ENCODE results near the gene PLEKHA1. TPM values are rescaled to one million over a fixed set of nuclear protein-coding genes. Genes with fewer than 3 reads are reported as not detected.

Gene PLEKHA1
- total and polyA plus RNA-seq, 2 of the 4 experiments (the other 2 are of a cell fraction): 7.2 to 9.5 TPM

DNA sequence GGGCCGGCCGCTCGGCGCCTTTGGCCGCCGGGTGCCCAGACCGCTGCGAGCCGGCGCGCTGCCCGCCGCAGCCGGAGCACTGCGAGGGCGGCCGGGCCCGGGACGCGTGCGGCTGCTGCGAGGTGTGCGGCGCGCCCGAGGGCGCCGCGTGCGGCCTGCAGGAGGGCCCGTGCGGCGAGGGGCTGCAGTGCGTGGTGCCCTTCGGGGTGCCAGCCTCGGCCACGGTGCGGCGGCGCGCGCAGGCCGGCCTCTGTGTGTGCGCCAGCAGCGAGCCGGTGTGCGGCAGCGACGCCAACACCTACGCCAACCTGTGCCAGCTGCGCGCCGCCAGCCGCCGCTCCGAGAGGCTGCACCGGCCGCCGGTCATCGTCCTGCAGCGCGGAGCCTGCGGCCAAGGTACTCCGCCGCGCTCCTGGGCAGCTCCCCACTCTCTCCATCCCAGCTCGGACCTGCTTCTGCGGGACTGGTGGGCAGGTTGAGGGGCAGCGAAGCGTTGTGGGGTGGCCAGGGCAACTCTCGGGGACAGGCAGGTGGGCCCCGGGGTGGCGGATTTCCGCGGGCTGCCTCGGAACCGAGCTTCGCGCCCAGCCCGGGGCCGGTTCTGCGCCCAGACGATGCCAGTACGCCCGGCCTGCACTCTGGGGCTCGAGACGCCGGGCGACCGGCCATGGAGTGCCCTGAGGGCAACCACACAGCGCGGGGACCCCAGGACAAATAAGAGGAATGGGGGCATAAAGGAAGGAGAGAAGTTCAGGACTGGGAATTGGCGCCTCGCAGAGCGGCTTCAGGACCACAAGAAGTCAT, 87.4 kb downstream of the PLEKHA1 start:
- H2BK20ac ChIP-seq (ENCODE audit: low read depth, low read length): peak overlapping the region; percentile 9; the same call in 1 of the 2 replicates

More for the DNA sequence above, 87.4 kb downstream of the PLEKHA1 start:
- no peak for DNase-seq
- Histone ChIP-seq H3K9me3 (ENCODE audit: control insufficient read depth, insufficient read depth, low read length) (no peaks in the 10 kb centered on the region), H3K4me3 (ENCODE audit: insufficient read depth, low read depth, low read length) (peak overlapping the region; percentile 52), H4K20me1 (ENCODE audit: insufficient read depth, low read length) (peaks cover 7% of the 10 kb centered on the region; the same call in 1 of the 2 replicates), H3K36me3 (ENCODE audit: control insufficient read depth, insufficient read depth, low read length) (no peaks in the 10 kb centered on the region; the same call in 1 of the 2 replicates), H4K5ac (ENCODE audit: low read depth, low read length) (no peak overlapping the region), H2AK9ac (replicated peaks; ENCODE audit: low read depth, low read length, poor library complexity) (peak overlapping the region; percentile 83), H4K91ac (ENCODE audit: insufficient read depth, low read depth, low read length) (no peak overlapping the region), H3K9me1 (ENCODE audit: insufficient read depth, low read length) (0 out of 2 replicates have a peak, but pooled peaks cover 6% of the 10 kb centered on the region), H2BK15ac (ENCODE audit: low read depth, low read length) (no peak overlapping the region; the same call in 2 of the 3 replicates), H3K79me1 (ENCODE audit: low read depth in 1 of 2, low read length in 2 of 2) (peaks cover 2 to 16% of the 10 kb centered on the region in 2 experiments; a peak in 3 of 4 replicates), H2BK5ac (ENCODE audit: low read depth, low read length, poor library complexity, severe bottlenecking) (peak overlapping the region; percentile 11), H2BK120ac (ENCODE audit: low read depth, low read length) (peak overlapping the region; percentile 58; the same call in 1 of the 2 replicates), H4K8ac (ENCODE audit: low read depth in 2 of 2, low read length in 2 of 2) (peak overlapping the region; percentile 38 to 67; a peak in 2 of 4 replicates), H3K14ac (replicated peaks; ENCODE audit: low read depth, low read length) (peak overlapping the region; percentile 83; the same call in 1 of the 2 replicates), H3K56ac (ENCODE audit: extremely low read depth, insufficient read depth, low read length) (no peak overlapping the region), H3K4ac (ENCODE audit: low read depth, low read length) (peak overlapping the region; percentile 59; the same call in 1 of the 2 replicates), H3K4me1 (ENCODE audit: control insufficient read depth, insufficient read depth, low read length) (peaks cover 12% of the 10 kb centered on the region), H3K23ac (ENCODE audit: low read depth, low read length) (peak overlapping the region; percentile 92), H2AK5ac (ENCODE audit: low read depth, low read length) (no peak overlapping the region), H2AFZ (replicated peaks; ENCODE audit: low read length, poor library complexity) (peak overlapping the region; percentile 91), H3K9ac (ENCODE audit: low read depth, low read length) (peak overlapping the region; percentile 50), H3K18ac (ENCODE audit: low read depth, low read length) (no peak overlapping the region), H3K4me2 (ENCODE audit: low read depth, low read length) (peak overlapping the region; percentile 76), H3K27me3 (ENCODE audit: control insufficient read depth, insufficient read depth, low read length) (peaks cover 2% of the 10 kb centered on the region), H3K27ac (ENCODE audit: insufficient read depth, low read length) (peak overlapping the region; percentile 32)
- POLR2A ChIA-PET (ENCODE audit: unreplicated experiment): no interaction called here
- ATAC-seq (ENCODE audit: low read depth): peak; percentile 47
- in situ Hi-C loops (cut with MboI; ENCODE audit: low sequenced_read_pairs) (loop anchor here (10.0 kb wide), 1 partner anchor 337 kb away; no protein-coding TSS in a partner anchor), dilution Hi-C loops (cut with HindIII; ENCODE audit: low sequenced_read_pairs, unreplicated experiment) (no loop called here), intact Hi-C loops (cut with micrococcal nuclease) (loop anchor here (1.0 to 5.0 kb wide), 3 partner anchors 7 to 103 kb away; no protein-coding TSS in a partner anchor)
- CTCF ChIA-PET: no interaction called here
- TF ChIP-seq CHD1 (IDR thresholded peaks at IDR 0.05; ENCODE audit: low read depth, low read length) (no peak), CEBPB (IDR thresholded peaks at IDR 0.05; ENCODE audit: low read depth, low read length) (no peak), BHLHE40 (IDR thresholded peaks at IDR 0.05; ENCODE audit: low read depth, low read length) (peak; percentile 28; the same call in 1 of the 2 replicates)
- TF ChIP-seq, protein P1, sequence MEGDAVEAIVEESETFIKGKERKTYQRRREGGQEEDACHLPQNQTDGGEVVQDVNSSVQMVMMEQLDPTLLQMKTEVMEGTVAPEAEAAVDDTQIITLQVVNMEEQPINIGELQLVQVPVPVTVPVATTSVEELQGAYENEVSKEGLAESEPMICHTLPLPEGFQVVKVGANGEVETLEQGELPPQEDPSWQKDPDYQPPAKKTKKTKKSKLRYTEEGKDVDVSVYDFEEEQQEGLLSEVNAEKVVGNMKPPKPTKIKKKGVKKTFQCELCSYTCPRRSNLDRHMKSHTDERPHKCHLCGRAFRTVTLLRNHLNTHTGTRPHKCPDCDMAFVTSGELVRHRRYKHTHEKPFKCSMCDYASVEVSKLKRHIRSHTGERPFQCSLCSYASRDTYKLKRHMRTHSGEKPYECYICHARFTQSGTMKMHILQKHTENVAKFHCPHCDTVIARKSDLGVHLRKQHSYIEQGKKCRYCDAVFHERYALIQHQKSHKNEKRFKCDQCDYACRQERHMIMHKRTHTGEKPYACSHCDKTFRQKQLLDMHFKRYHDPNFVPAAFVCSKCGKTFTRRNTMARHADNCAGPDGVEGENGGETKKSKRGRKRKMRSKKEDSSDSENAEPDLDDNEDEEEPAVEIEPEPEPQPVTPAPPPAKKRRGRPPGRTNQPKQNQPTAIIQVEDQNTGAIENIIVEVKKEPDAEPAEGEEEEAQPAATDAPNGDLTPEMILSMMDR (conservative IDR thresholded peaks at IDR 0.05; ENCODE audit: low read depth, low read length): no peak
- WGBS, 2 experiments (ENCODE audit: extremely low coverage in 2 of 2, insufficient read length in 1 of 2): 0% methylated on average over 19 of the region's 95 CpGs; no CpG with 5 or more reads in 1 of the 2 experiments
- TSS peak; percentile 95 for BruUV-seq (replicated peaks)
